Endodermal cell (in vitro differentiated cells): ENCODE results near the gene AKAP6. TPM values are rescaled to one million over a fixed set of nuclear protein-coding genes. Genes with fewer than 3 reads are reported as not detected.

Experiments used
- DNase-seq: peaks from one replicate; pipeline ENCODE4 v3.0.0-alpha.2; 2017
- H3K27ac ChIP-seq: 2 replicates; pipeline ENCODE4 v1.5.1; 2013; ENCODE audit warnings: mild to moderate bottlenecking, low read depth, low read length, moderate library complexity
- H3K27me3 ChIP-seq: 2 replicates; pipeline ENCODE4 v1.6.1; 2013; ENCODE audit warnings: mild to moderate bottlenecking, low read length, moderate library complexity; ENCODE audit not compliant: insufficient read depth, control insufficient read depth, poor library complexity, severe bottlenecking
- H3K36me3 ChIP-seq: 2 replicates; pipeline ENCODE4 v1.7.0; 2013; ENCODE audit warnings: mild to moderate bottlenecking, low read length, moderate library complexity; ENCODE audit not compliant: control insufficient read depth, insufficient read depth
- H3K4me1 ChIP-seq: one replicate; pipeline ENCODE4 v1.7.0; 2013; ENCODE audit warnings: low read length; ENCODE audit not compliant: control insufficient read depth, insufficient read depth
- H3K4me3 ChIP-seq: 2 replicates; pipeline ENCODE4 v1.5.1; 2013; ENCODE audit warnings: mild to moderate bottlenecking, low read length, moderate library complexity
- H3K9ac ChIP-seq: 2 replicates; pipeline ENCODE4 v1.6.1; 2013; ENCODE audit warnings: mild to moderate bottlenecking, low read length, moderate library complexity; ENCODE audit not compliant: poor library complexity, severe bottlenecking; ENCODE audit errors: extremely low read depth
- H3K9me3 ChIP-seq: 2 replicates; pipeline ENCODE4 v1.6.1; 2013; ENCODE audit warnings: mild to moderate bottlenecking, low read length, moderate library complexity; ENCODE audit not compliant: control insufficient read depth
- H3K27ac Mint-ChIP-seq: 2 replicates; pipeline ENCODE4 v1.8.0; 2020; ENCODE audit warnings: mixed read lengths
- H3K27me3 Mint-ChIP-seq: 2 replicates; pipeline ENCODE4 v1.8.0; 2021; ENCODE audit warnings: mild to moderate bottlenecking, mixed read lengths; ENCODE audit not compliant: insufficient read depth
- H3K36me3 Mint-ChIP-seq: 2 replicates; pipeline ENCODE4 v1.8.0; 2020; ENCODE audit warnings: low read depth, mixed read lengths
- H3K4me1 Mint-ChIP-seq: 2 replicates; pipeline ENCODE4 v1.8.0; 2020; ENCODE audit warnings: mixed read lengths
- H3K4me3 Mint-ChIP-seq: 2 replicates; pipeline ENCODE4 v1.8.0; 2020; ENCODE audit warnings: mild to moderate bottlenecking, moderate library complexity, mixed read lengths
- H3K9me3 Mint-ChIP-seq: 2 replicates; pipeline ENCODE4 v1.8.0; 2020; ENCODE audit warnings: mild to moderate bottlenecking, mixed read lengths
- WGBS, 2 experiments: methylation state at CpG; one replicate each; pipeline versions ENCODE4 v1.1.5 to v1.1.7; 2013; ENCODE audit warnings: missing lambda C conversion rate in 2 of 2, mixed read lengths in 1 of 2; ENCODE audit not compliant: insufficient coverage in 1 of 2, insufficient read length in 1 of 2; 5-methylcytosine and 5-hydroxymethylcytosine counted together
- total RNA-seq, 2 donors: library from RNA; stranded (reverse); fragmentation: NEBNext Ultra II Directional in 1 of 2; extraction: Animal tissue kit (Norgen Biotek cat#: 25700) in 1 of 2; gene quantifications; 2 replicates in 1 of 2; 3 replicates in 1 of 2; pipeline ENCODE4 v1.2.1, GENCODE V29; 2021
- TF ChIP-seq, protein P1 (sequence below): fragments of 200-600 bp; sonication (generic); conservative IDR thresholded peaks from 2 replicates; pipeline ENCODE4 v1.5.0; 2021; ENCODE audit warnings: antibody characterized with exemption, mild to moderate bottlenecking

The AKAP6 gene
- total RNA-seq, 2 donors from 2014 or later: 4.3 to 5.0 TPM

DNA sequence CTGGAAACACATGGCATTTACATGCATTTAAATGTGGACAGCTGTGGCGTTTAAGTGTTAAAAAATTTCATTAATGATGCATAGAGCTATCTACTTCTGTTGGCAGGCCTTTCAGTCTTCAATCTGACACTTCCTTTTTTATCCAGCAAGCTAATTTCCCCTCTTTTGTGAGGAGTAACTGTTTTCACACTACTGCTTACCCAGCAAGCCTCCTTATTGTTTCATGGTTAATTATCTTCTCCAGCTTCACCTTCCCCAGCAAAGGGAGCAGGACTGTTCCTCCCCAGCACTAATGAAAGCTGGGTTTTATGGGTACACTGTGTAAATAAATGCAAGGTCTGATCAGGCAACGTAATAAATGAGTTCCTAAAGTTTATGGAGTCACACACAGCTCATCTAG lies 480.2 kb downstream of the AKAP6 start:
- no peaks in the 10 kb centered on the region for H3K27me3 Mint-ChIP-seq
- peak overlapping the region; percentile 82 for H3K27ac Mint-ChIP-seq
- H3K9me3 Mint-ChIP-seq: peaks cover 31% of the 10 kb centered on the region
- peak overlapping the region; percentile 19 for H3K4me3 Mint-ChIP-seq
- Histone ChIP-seq H3K27ac (no peak overlapping the region), H3K9me3 (peaks cover 17% of the 10 kb centered on the region), H3K9ac (no peak overlapping the region), H3K4me1 (peaks cover 12% of the 10 kb centered on the region), H3K4me3 (peak overlapping the region; percentile 12), H3K27me3 (no peaks in the 10 kb centered on the region), H3K36me3 (no peaks in the 10 kb centered on the region)
- peaks cover 6% of the 10 kb centered on the region for H3K36me3 Mint-ChIP-seq
- 43 to 48% methylated on average over 2 of the region's 2 CpGs for WGBS, 2 experiments
- TF ChIP-seq, protein P1, sequence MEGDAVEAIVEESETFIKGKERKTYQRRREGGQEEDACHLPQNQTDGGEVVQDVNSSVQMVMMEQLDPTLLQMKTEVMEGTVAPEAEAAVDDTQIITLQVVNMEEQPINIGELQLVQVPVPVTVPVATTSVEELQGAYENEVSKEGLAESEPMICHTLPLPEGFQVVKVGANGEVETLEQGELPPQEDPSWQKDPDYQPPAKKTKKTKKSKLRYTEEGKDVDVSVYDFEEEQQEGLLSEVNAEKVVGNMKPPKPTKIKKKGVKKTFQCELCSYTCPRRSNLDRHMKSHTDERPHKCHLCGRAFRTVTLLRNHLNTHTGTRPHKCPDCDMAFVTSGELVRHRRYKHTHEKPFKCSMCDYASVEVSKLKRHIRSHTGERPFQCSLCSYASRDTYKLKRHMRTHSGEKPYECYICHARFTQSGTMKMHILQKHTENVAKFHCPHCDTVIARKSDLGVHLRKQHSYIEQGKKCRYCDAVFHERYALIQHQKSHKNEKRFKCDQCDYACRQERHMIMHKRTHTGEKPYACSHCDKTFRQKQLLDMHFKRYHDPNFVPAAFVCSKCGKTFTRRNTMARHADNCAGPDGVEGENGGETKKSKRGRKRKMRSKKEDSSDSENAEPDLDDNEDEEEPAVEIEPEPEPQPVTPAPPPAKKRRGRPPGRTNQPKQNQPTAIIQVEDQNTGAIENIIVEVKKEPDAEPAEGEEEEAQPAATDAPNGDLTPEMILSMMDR: no peak
- H3K4me1 Mint-ChIP-seq: peaks cover 26% of the 10 kb centered on the region
- DNase-seq: no peak

DNA sequence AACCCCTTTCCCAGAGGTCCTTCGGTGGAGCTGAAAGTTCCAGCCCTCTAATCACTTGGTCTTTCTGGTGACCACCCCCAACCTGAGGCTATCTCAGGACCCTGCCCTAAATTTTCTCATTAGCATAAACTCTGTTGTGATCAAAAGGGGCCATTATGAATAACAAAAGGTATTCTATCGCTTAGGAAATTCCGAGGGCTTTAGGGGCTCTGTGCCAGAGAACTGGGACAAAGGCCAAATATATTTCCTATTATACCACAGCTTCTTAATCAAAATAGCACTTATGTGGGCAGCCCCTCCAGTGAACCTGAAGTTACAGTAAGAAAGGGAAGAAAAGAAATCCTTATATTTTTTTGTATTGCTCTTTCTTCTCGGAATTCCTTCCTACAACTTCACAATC lies 484.3 kb downstream of the AKAP6 start:
- TF ChIP-seq, protein P1: no peak
- H3K9me3 Mint-ChIP-seq: peaks cover 5% of the 10 kb centered on the region
- no peak overlapping the region for H3K27ac Mint-ChIP-seq
- no peaks in the 10 kb centered on the region for H3K36me3 ChIP-seq
- H3K4me1 ChIP-seq: peaks cover 12% of the 10 kb centered on the region
- no peaks in the 10 kb centered on the region for H3K9me3 ChIP-seq
- H3K4me1 Mint-ChIP-seq: peaks cover 28% of the 10 kb centered on the region
- H3K27me3 Mint-ChIP-seq: no peaks in the 10 kb centered on the region
- H3K9ac ChIP-seq: no peak overlapping the region
- H3K4me3 ChIP-seq: no peak overlapping the region
- WGBS, 2 experiments: 53% methylated on average over 4 of the region's 4 CpGs; no CpG with 5 or more reads in 1 of the 2 experiments
- no peak for DNase-seq
- no peak overlapping the region for H3K27ac ChIP-seq
- no peak overlapping the region for H3K4me3 Mint-ChIP-seq
- no peaks in the 10 kb centered on the region for H3K36me3 Mint-ChIP-seq
- H3K27me3 ChIP-seq: no peaks in the 10 kb centered on the region

DNA sequence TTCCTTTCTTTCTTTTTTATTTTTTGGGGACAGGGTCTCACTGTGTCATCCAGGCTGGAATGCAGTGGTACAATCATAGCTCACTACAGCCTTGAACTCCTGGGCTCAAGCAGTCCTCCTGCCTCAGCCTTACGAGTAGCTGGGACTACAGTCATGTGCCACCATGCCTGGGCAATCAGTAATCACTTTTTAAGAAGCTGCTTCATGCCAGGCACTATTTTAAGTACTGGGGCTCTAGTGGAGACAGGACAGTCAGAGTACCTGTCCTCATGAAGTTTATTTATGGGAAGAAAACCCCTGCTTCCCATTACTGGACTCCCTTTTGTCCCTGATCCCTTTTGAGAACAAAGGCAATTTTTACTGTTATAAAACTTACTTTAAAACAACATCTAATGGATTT lies 485.6 kb downstream of the AKAP6 start:
- H3K9me3 ChIP-seq: no peaks in the 10 kb centered on the region
- 87 to 100% methylated on average over 1 of the region's 1 CpG for WGBS, 2 experiments
- no peaks in the 10 kb centered on the region for H3K27me3 Mint-ChIP-seq
- TF ChIP-seq, protein P1: no peak
- H3K4me1 ChIP-seq: peaks cover 3% of the 10 kb centered on the region
- peaks cover 16% of the 10 kb centered on the region for H3K4me1 Mint-ChIP-seq
- H3K27ac Mint-ChIP-seq: no peak overlapping the region
- H3K4me3 ChIP-seq: no peak overlapping the region
- no peak overlapping the region for H3K9ac ChIP-seq
- no peak overlapping the region for H3K4me3 Mint-ChIP-seq
- H3K36me3 ChIP-seq: no peaks in the 10 kb centered on the region
- H3K9me3 Mint-ChIP-seq: peaks cover 5% of the 10 kb centered on the region
- no peaks in the 10 kb centered on the region for H3K36me3 Mint-ChIP-seq
- no peak for DNase-seq
- no peak overlapping the region for H3K27ac ChIP-seq
- H3K27me3 ChIP-seq: no peaks in the 10 kb centered on the region
